Testis (tissue), 3 donors: Measurements from ENCODE around the gene PMFBP1. TPM values are rescaled to one million over a fixed set of nuclear protein-coding genes. Genes with fewer than 3 reads are reported as not detected.

ENCODE experiments used
- DNase-seq: peaks from one replicate; pipeline ENCODE4 v3.0.0-alpha.2; 2019
- H3K27ac ChIP-seq, 2 donors: fragments of 200-600 bp; sonication (generic); one replicate each; pipeline ENCODE4 v1.5.1; 2019
- H3K27me3 ChIP-seq: fragments of 200-600 bp; sonication (generic); one replicate; pipeline ENCODE4 v1.5.1; 2019
- H3K36me3 ChIP-seq: fragments of 200-600 bp; sonication (generic); one replicate; pipeline ENCODE4 v1.5.1; 2017; ENCODE audit warnings: low read depth; ENCODE audit errors: missing control alignments
- H3K4me1 ChIP-seq: fragments of 200-600 bp; sonication (generic); one replicate; pipeline ENCODE4 v1.5.1; 2019
- H3K4me3 ChIP-seq, 2 donors: fragments of 200-600 bp; sonication (generic); one replicate each; pipeline ENCODE4 v1.5.1; 2017 to 2019
- H3K9me3 ChIP-seq: fragments of 200-600 bp; sonication (generic); one replicate; pipeline ENCODE4 v1.5.1; 2017
- CTCF ChIP-seq, 3 experiments: fragments of 450-650 bp in 2 of 3; fragments of 200-600 bp in 1 of 3; sonication (generic) in 1 of 3; IDR thresholded peaks; one replicate each; pipeline ENCODE4 v1.5.1; 2016 to 2019; ENCODE audit warnings: antibody characterized with exemption in 3 of 3, mild to moderate bottlenecking in 2 of 3, moderate library complexity in 1 of 3
- POLR2A ChIP-seq: fragments of 450-650 bp; IDR thresholded peaks from one replicate; pipeline ENCODE4 v1.6.1; 2017; ENCODE audit warnings: antibody characterized with exemption, mild to moderate bottlenecking, moderate library complexity
- WGBS, 2 donors: methylation state at CpG; one replicate each; pipeline ENCODE4 v1.1.5; 2018; 5-methylcytosine and 5-hydroxymethylcytosine counted together
- intact Hi-C: fragments of 100-400 bp; cut with DNase I; formaldehyde crosslinking; loops from one replicate; pipeline ENCODE4 v1.15.1; 2023; ENCODE audit warnings: low total_unique reads
- polyA plus RNA-seq: library from polyadenylated mRNA; stranded (reverse); fragments of 350-450 nt; fragmentation: Illumina TruSeq; extraction: RNeasy Lipid Tissue Mini Kit (QIAGEN cat#74804); gene quantifications from one replicate; pipeline ENCODE4 v1.2.3, GENCODE V29; 2014; ENCODE audit warnings: low read depth, low replicate concordance; ENCODE audit not compliant: insufficient read depth
- total RNA-seq, 2 donors: library from RNA; depleted of rRNA; stranded (reverse); fragments of >200 nt; gene quantifications; one replicate each; pipeline ENCODE4 v1.2.3, GENCODE V29; 2016

Gene PMFBP1
- total and polyA plus RNA-seq, 3 donors from 2014 or later = 14.4 to 33.5 (median 24.3) TPM

GRCh38 chr16:72120026-72120425 lies 51.9 kb downstream of the PMFBP1 start:
- no peak overlapping the region for H3K27ac ChIP-seq
- peaks cover 1% of the 10 kb centered on the region for H3K4me1 ChIP-seq
- no peaks in the 10 kb centered on the region for H3K36me3 ChIP-seq
- no peaks in the 10 kb centered on the region for H3K9me3 ChIP-seq
- H3K27me3 ChIP-seq = no peaks in the 10 kb centered on the region
- TF ChIP-seq CTCF (IDR thresholded peaks at IDR 0.05) (no peak), POLR2A (no peak)
- H3K4me3 ChIP-seq = no peak overlapping the region
- 85 to 93% methylated on average over 5 of the region's 5 CpGs for WGBS, 2 donors
- intact Hi-C loops = no loop called here
- no peak for DNase-seq

GRCh38 chr16:72113616-72113945 lies 58.4 kb downstream of the PMFBP1 start:
- Histone ChIP-seq H3K27ac (no peak overlapping the region), H3K4me1 (no peaks in the 10 kb centered on the region), H3K36me3 (no peaks in the 10 kb centered on the region), H3K4me3 (no peak overlapping the region), H3K27me3 (no peaks in the 10 kb centered on the region), H3K9me3 (no peaks in the 10 kb centered on the region)
- intact Hi-C loops = no loop called here
- DNase-seq = no peak
- TF ChIP-seq CTCF (IDR thresholded peaks at IDR 0.05) (no peak), POLR2A (no peak)

- 92 to 93% methylated on average over 7 of the region's 7 CpGs for WGBS, 2 donors
- DNase-seq = peak; percentile 8
- H3K9me3 ChIP-seq = no peaks in the 10 kb centered on the region
- H3K36me3 ChIP-seq = no peaks in the 10 kb centered on the region
- intact Hi-C loops = no loop called here
- no peak overlapping the region for H3K27ac ChIP-seq
- no peaks in the 10 kb centered on the region for H3K27me3 ChIP-seq
- no peak for TF ChIP-seq CTCF (IDR thresholded peaks at IDR 0.05)
- TF ChIP-seq POLR2A = no peak
- no peak overlapping the region for H3K4me3 ChIP-seq
- no peaks in the 10 kb centered on the region for H3K4me1 ChIP-seq
These were observed 58.9 kb downstream of the PMFBP1 start for GRCh38 chr16:72112906-72113615.

GRCh38 chr16:72112452-72112792 lies 59.5 kb downstream of the PMFBP1 start:
- no peak for TF ChIP-seq POLR2A
- TF ChIP-seq CTCF (IDR thresholded peaks at IDR 0.05) = no peak
- peak; percentile 13 for DNase-seq
- Histone ChIP-seq H3K27me3 (no peaks in the 10 kb centered on the region), H3K4me1 (no peaks in the 10 kb centered on the region), H3K4me3 (no peak overlapping the region), H3K9me3 (no peaks in the 10 kb centered on the region), H3K36me3 (no peaks in the 10 kb centered on the region), H3K27ac (no peak overlapping the region)
- intact Hi-C loops = no loop called here
- WGBS, 2 donors = 93 to 96% methylated on average over 15 of the region's 15 CpGs

- Histone ChIP-seq H3K27me3 (no peaks in the 10 kb centered on the region), H3K36me3 (no peaks in the 10 kb centered on the region), H3K27ac (no peak overlapping the region), H3K4me1 (no peaks in the 10 kb centered on the region), H3K4me3 (no peak overlapping the region), H3K9me3 (no peaks in the 10 kb centered on the region)
- TF ChIP-seq CTCF (IDR thresholded peaks at IDR 0.05) (no peak), POLR2A (no peak)
- DNase-seq = peak; percentile 10
- intact Hi-C loops = no loop called here
- 83 to 86% methylated on average over 18 to 19 of the region's 19 CpGs for WGBS, 2 donors
These were observed 60.1 kb downstream of the PMFBP1 start for GRCh38 chr16:72111657-72112451.
